ENCODE measurements around the gene GEMIN8.

DNA sequence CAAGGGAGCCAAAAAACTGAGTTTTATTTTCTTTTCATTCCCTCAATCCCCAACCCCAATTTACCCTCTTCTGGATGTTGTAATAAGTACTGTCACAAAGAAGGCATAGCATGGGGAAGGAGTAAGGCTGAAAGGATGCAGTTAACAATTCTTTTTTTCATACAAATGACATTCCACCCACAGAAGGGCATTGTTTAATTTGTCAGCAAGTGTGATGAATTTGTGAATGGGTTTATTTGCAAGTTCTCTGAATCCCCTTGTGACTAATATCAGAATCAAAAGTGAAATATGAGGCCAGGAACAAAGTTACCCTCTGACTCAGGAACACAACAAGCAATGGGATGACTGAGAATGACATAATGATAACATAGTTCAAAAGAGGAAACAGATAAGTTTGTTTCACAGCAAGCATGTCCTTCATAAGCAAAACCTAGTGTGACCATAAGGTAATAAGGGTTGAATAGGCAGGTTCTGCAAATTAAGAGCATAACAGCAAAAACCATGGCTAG is 2.1 kb downstream of the GEMIN8 start:
- no peak for TF ChIP-seq EZH2 (IDR thresholded peaks at IDR 0.05; ENCODE audit: borderline replicate concordance, insufficient read depth, low read length, poor library complexity, severe bottlenecking)
- TF ChIP-seq MXI1 (conservative IDR thresholded peaks at IDR 0.05; ENCODE audit: poor library complexity, severe bottlenecking), result no peak
- TF ChIP-seq, protein P1, sequence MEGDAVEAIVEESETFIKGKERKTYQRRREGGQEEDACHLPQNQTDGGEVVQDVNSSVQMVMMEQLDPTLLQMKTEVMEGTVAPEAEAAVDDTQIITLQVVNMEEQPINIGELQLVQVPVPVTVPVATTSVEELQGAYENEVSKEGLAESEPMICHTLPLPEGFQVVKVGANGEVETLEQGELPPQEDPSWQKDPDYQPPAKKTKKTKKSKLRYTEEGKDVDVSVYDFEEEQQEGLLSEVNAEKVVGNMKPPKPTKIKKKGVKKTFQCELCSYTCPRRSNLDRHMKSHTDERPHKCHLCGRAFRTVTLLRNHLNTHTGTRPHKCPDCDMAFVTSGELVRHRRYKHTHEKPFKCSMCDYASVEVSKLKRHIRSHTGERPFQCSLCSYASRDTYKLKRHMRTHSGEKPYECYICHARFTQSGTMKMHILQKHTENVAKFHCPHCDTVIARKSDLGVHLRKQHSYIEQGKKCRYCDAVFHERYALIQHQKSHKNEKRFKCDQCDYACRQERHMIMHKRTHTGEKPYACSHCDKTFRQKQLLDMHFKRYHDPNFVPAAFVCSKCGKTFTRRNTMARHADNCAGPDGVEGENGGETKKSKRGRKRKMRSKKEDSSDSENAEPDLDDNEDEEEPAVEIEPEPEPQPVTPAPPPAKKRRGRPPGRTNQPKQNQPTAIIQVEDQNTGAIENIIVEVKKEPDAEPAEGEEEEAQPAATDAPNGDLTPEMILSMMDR (IDR thresholded peaks at IDR 0.05; ENCODE audit: poor library complexity, severe bottlenecking), result no peak
- TF ChIP-seq, protein P2, sequence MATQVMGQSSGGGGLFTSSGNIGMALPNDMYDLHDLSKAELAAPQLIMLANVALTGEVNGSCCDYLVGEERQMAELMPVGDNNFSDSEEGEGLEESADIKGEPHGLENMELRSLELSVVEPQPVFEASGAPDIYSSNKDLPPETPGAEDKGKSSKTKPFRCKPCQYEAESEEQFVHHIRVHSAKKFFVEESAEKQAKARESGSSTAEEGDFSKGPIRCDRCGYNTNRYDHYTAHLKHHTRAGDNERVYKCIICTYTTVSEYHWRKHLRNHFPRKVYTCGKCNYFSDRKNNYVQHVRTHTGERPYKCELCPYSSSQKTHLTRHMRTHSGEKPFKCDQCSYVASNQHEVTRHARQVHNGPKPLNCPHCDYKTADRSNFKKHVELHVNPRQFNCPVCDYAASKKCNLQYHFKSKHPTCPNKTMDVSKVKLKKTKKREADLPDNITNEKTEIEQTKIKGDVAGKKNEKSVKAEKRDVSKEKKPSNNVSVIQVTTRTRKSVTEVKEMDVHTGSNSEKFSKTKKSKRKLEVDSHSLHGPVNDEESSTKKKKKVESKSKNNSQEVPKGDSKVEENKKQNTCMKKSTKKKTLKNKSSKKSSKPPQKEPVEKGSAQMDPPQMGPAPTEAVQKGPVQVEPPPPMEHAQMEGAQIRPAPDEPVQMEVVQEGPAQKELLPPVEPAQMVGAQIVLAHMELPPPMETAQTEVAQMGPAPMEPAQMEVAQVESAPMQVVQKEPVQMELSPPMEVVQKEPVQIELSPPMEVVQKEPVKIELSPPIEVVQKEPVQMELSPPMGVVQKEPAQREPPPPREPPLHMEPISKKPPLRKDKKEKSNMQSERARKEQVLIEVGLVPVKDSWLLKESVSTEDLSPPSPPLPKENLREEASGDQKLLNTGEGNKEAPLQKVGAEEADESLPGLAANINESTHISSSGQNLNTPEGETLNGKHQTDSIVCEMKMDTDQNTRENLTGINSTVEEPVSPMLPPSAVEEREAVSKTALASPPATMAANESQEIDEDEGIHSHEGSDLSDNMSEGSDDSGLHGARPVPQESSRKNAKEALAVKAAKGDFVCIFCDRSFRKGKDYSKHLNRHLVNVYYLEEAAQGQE (IDR thresholded peaks at IDR 0.05; ENCODE audit: borderline replicate concordance), result no peak
- TF ChIP-seq EP300 (conservative IDR thresholded peaks at IDR 0.05; ENCODE audit: poor library complexity, severe bottlenecking), result no peak
- no peak for TF ChIP-seq TAF1 (IDR thresholded peaks at IDR 0.05; ENCODE audit: low read depth)
- no peak for TF ChIP-seq RAD21 (conservative IDR thresholded peaks at IDR 0.05)
- no peak for TF ChIP-seq POLR2AphosphoS5 (IDR thresholded peaks at IDR 0.05)
